Progenitor cell of endocrine pancreas (in vitro differentiated cells): Measurements from ENCODE around the gene PTPRR. TPM values are rescaled to one million over a fixed set of nuclear protein-coding genes. Genes with fewer than 3 reads are reported as not detected.

Experiments used
- DNase-seq: peaks from one replicate; pipeline ENCODE4 v3.0.0; 2021; ENCODE audit warnings: low spot score; ENCODE audit not compliant: unreplicated experiment
- H3K27ac Mint-ChIP-seq: 2 replicates; pipeline ENCODE4 v1.8.0; 2021; ENCODE audit warnings: mild to moderate bottlenecking, moderate library complexity, mixed read lengths
- H3K27me3 Mint-ChIP-seq: 2 replicates; pipeline ENCODE4 v1.8.0; 2021; ENCODE audit warnings: mixed read lengths
- H3K36me3 Mint-ChIP-seq: 2 replicates; pipeline ENCODE4 v1.8.0; 2022; ENCODE audit warnings: mixed read lengths; ENCODE audit not compliant: insufficient read depth
- H3K4me1 Mint-ChIP-seq: 2 replicates; pipeline ENCODE4 v1.8.0; 2021; ENCODE audit warnings: low read depth, mixed read lengths
- H3K4me3 Mint-ChIP-seq: 2 replicates; pipeline ENCODE4 v1.8.0; 2021; ENCODE audit warnings: low read depth, mild to moderate bottlenecking, moderate library complexity, mixed read lengths
- H3K9me3 Mint-ChIP-seq: 2 replicates; pipeline ENCODE4 v1.8.0; 2021; ENCODE audit warnings: low read depth, mixed read lengths
- CTCF ChIP-seq: fragments of 200-600 bp; sonication (generic); IDR thresholded peaks from one replicate; pipeline ENCODE4 v1.5.0; 2021; ENCODE audit warnings: antibody characterized with exemption, mild to moderate bottlenecking; ENCODE audit not compliant: unreplicated experiment
- total RNA-seq: library from RNA; stranded (reverse); gene quantifications from 2 replicates; pipeline ENCODE4 v1.2.1, GENCODE V29; 2021

Gene PTPRR
- total RNA-seq, 1 donor from 2014 or later, result 0.38 TPM

- TF ChIP-seq CTCF, result no peak
- DNase-seq, result no peak
- Mint-ChIP-seq H3K27ac (no peak overlapping the region), H3K36me3 (no peaks in the 10 kb centered on the region), H3K27me3 (peaks cover 53% of the 10 kb centered on the region), H3K9me3 (no peaks in the 10 kb centered on the region), H3K4me1 (peaks cover 8% of the 10 kb centered on the region), H3K4me3 (no peak overlapping the region)
These were observed 313.4 kb downstream of the PTPRR start for GRCh38 chr12:70607107-70607506.

GRCh38 chr12:70605976-70606375, 314.6 kb downstream of the PTPRR start:
- peaks cover 8% of the 10 kb centered on the region for H3K4me1 Mint-ChIP-seq
- H3K4me3 Mint-ChIP-seq, result no peak overlapping the region
- H3K27ac Mint-ChIP-seq, result no peak overlapping the region
- no peak for TF ChIP-seq CTCF
- no peak for DNase-seq
- H3K27me3 Mint-ChIP-seq, result peaks cover 48% of the 10 kb centered on the region
- no peaks in the 10 kb centered on the region for H3K9me3 Mint-ChIP-seq
- no peaks in the 10 kb centered on the region for H3K36me3 Mint-ChIP-seq

GRCh38 chr12:70604662-70605061, 315.9 kb downstream of the PTPRR start:
- Mint-ChIP-seq H3K36me3 (no peaks in the 10 kb centered on the region), H3K27me3 (peaks cover 47% of the 10 kb centered on the region), H3K4me1 (peaks cover 4% of the 10 kb centered on the region), H3K4me3 (no peak overlapping the region), H3K27ac (no peak overlapping the region), H3K9me3 (no peaks in the 10 kb centered on the region)
- DNase-seq, result no peak
- TF ChIP-seq CTCF, result no peak

GRCh38 chr12:70603044-70603443, 317.5 kb downstream of the PTPRR start:
- DNase-seq, result no peak
- H3K36me3 Mint-ChIP-seq, result no peaks in the 10 kb centered on the region
- no peak for TF ChIP-seq CTCF
- H3K4me3 Mint-ChIP-seq, result no peak overlapping the region
- H3K4me1 Mint-ChIP-seq, result peaks cover 7% of the 10 kb centered on the region
- H3K27me3 Mint-ChIP-seq, result peaks cover 31% of the 10 kb centered on the region
- no peaks in the 10 kb centered on the region for H3K9me3 Mint-ChIP-seq
- no peak overlapping the region for H3K27ac Mint-ChIP-seq

GRCh38 chr12:70598467-70599193, 321.9 kb downstream of the PTPRR start:
- Mint-ChIP-seq H3K36me3 (no peaks in the 10 kb centered on the region), H3K9me3 (peaks cover 5% of the 10 kb centered on the region), H3K27me3 (peaks cover 36% of the 10 kb centered on the region), H3K4me1 (peaks cover 7% of the 10 kb centered on the region), H3K27ac (peak overlapping the region; percentile 33), H3K4me3 (no peak overlapping the region)
- DNase-seq, result no peak
- TF ChIP-seq CTCF, result no peak
